ENCODE results near the gene TUBA4A. TPM values are rescaled to one million over a fixed set of nuclear protein-coding genes. Genes with fewer than 3 reads are reported as not detected.

Gene TUBA4A
- total RNA-seq: 235 and 240 TPM in 2 replicates

- H3K9me3 Mint-ChIP-seq: no peaks in the 10 kb centered on the region
- H3K27me3 Mint-ChIP-seq: no peaks in the 10 kb centered on the region
- H3K36me3 Mint-ChIP-seq (ENCODE audit: low read depth): peaks cover 39% of the 10 kb centered on the region
- intact Hi-C loops (cut with micrococcal nuclease): loop anchor here (1.0 to 5.0 kb wide), 12 partner anchors 9 to 687 kb away; partner anchors contain the start of genes ANKZF1, ATG9A, CHPF and CNOT9
- H3K27ac Mint-ChIP-seq: peak within 1 kb of the TSS; percentile 91
- H3K4me1 Mint-ChIP-seq: peaks cover 47% of the 10 kb centered on the region
- peak within 1 kb of the TSS; percentile 80 for H3K4me3 Mint-ChIP-seq
- peak; percentile 97 for DNase-seq
These were observed at the start of gene TUBA4A for GRCh38 chr2:219253753-219254589. Gene TUBA4A (minus strand): TSS chr2:219253918. CDS start chr2:219253858, 60 bp downstream.

GRCh38 chr2:219302412-219302968 lies 48.8 kb upstream of the TUBA4A start:
- Mint-ChIP-seq H3K27ac (no peak overlapping the region), H3K9me3 (no peaks in the 10 kb centered on the region), H3K4me3 (no peak overlapping the region), H3K27me3 (peaks cover 48% of the 10 kb centered on the region), H3K4me1 (peaks cover 5% of the 10 kb centered on the region), H3K36me3 (ENCODE audit: low read depth) (no peaks in the 10 kb centered on the region)
- intact Hi-C loops (cut with micrococcal nuclease): no loop called here
- no peak for DNase-seq

GRCh38 chr2:219300022-219300421 lies 46.3 kb upstream of the TUBA4A start:
- no peak overlapping the region for H3K27ac Mint-ChIP-seq
- no peak overlapping the region for H3K4me3 Mint-ChIP-seq
- no peaks in the 10 kb centered on the region for H3K9me3 Mint-ChIP-seq
- intact Hi-C loops (cut with micrococcal nuclease): no loop called here
- no peak for DNase-seq
- peaks cover 33% of the 10 kb centered on the region for H3K27me3 Mint-ChIP-seq
- H3K36me3 Mint-ChIP-seq (ENCODE audit: low read depth): no peaks in the 10 kb centered on the region
- H3K4me1 Mint-ChIP-seq: peaks cover 10% of the 10 kb centered on the region

- Mint-ChIP-seq H3K9me3 (no peaks in the 10 kb centered on the region), H3K27me3 (peaks cover 29% of the 10 kb centered on the region), H3K4me1 (peaks cover 13% of the 10 kb centered on the region), H3K36me3 (ENCODE audit: low read depth) (no peaks in the 10 kb centered on the region), H3K4me3 (peak overlapping the region; percentile 47), H3K27ac (no peak overlapping the region)
- DNase-seq: no peak
- intact Hi-C loops (cut with micrococcal nuclease): no loop called here
These were observed 45.6 kb upstream of the TUBA4A start for GRCh38 chr2:219299372-219299760.

GRCh38 chr2:219298759-219299371 lies 45.1 kb upstream of the TUBA4A start:
- H3K4me3 Mint-ChIP-seq: peak overlapping the region; percentile 47

GRCh38 chr2:219297766-219298456 lies 44.2 kb upstream of the TUBA4A start:
- H3K4me1 Mint-ChIP-seq: peaks cover 17% of the 10 kb centered on the region
- intact Hi-C loops (cut with micrococcal nuclease): loop anchor here (1.0 to 2.0 kb wide), 3 partner anchors 19 to 239 kb away; partner anchors contain the start of genes DNAJB2 and NHEJ1
- H3K27ac Mint-ChIP-seq: no peak overlapping the region
- peaks cover 21% of the 10 kb centered on the region for H3K27me3 Mint-ChIP-seq
- no peak for DNase-seq
- no peaks in the 10 kb centered on the region for H3K9me3 Mint-ChIP-seq
- no peak overlapping the region for H3K4me3 Mint-ChIP-seq
- H3K36me3 Mint-ChIP-seq (ENCODE audit: low read depth): no peaks in the 10 kb centered on the region

More at GRCh38 chr2:219298759-219299371, 45.1 kb upstream of the TUBA4A start:
- intact Hi-C loops (cut with micrococcal nuclease): loop anchor here (1.0 kb wide), 2 partner anchors 20 to 139 kb away; partner anchors contain the start of genes DNAJB2 and NHEJ1
- Mint-ChIP-seq H3K27me3 (peaks cover 27% of the 10 kb centered on the region), H3K9me3 (no peaks in the 10 kb centered on the region), H3K4me1 (peaks cover 17% of the 10 kb centered on the region), H3K27ac (no peak overlapping the region), H3K36me3 (ENCODE audit: low read depth) (no peaks in the 10 kb centered on the region)
- peak; percentile 97 for DNase-seq

- intact Hi-C loops (cut with micrococcal nuclease): loop anchor here (2.0 kb wide), 1 partner anchor 238 kb away; no protein-coding TSS in a partner anchor
- Mint-ChIP-seq H3K36me3 (ENCODE audit: low read depth) (no peaks in the 10 kb centered on the region), H3K4me1 (peaks cover 17% of the 10 kb centered on the region), H3K4me3 (no peak overlapping the region), H3K27ac (no peak overlapping the region), H3K9me3 (no peaks in the 10 kb centered on the region), H3K27me3 (peaks cover 17% of the 10 kb centered on the region)
- DNase-seq: no peak
These were observed 43.1 kb upstream of the TUBA4A start for GRCh38 chr2:219296631-219297391.

GRCh38 chr2:219296142-219296541 lies 42.4 kb upstream of the TUBA4A start:
- intact Hi-C loops (cut with micrococcal nuclease): loop anchor here (2.0 kb wide), 1 partner anchor 237 kb away; no protein-coding TSS in a partner anchor
- no peak for DNase-seq
- peaks cover 17% of the 10 kb centered on the region for H3K4me1 Mint-ChIP-seq
- no peaks in the 10 kb centered on the region for H3K36me3 Mint-ChIP-seq (ENCODE audit: low read depth)
- H3K9me3 Mint-ChIP-seq: no peaks in the 10 kb centered on the region
- peaks cover 11% of the 10 kb centered on the region for H3K27me3 Mint-ChIP-seq
- no peak overlapping the region for H3K27ac Mint-ChIP-seq
- no peak overlapping the region for H3K4me3 Mint-ChIP-seq

GRCh38 chr2:219294356-219295351 lies 40.9 kb upstream of the TUBA4A start:
- intact Hi-C loops (cut with micrococcal nuclease): loop anchor here (1.0 to 2.0 kb wide), 6 partner anchors 15 to 118 kb away; partner anchors contain the start of genes ABCB6, CNPPD1, DNAJB2 and DNPEP
- peak overlapping the region; percentile 97 for H3K27ac Mint-ChIP-seq

GRCh38 chr2:219293736-219294231 lies 40.1 kb upstream of the TUBA4A start:
- no peak for DNase-seq
- Mint-ChIP-seq H3K36me3 (ENCODE audit: low read depth) (no peaks in the 10 kb centered on the region), H3K9me3 (no peaks in the 10 kb centered on the region), H3K27ac (peak overlapping the region; percentile 97), H3K27me3 (peaks cover 1% of the 10 kb centered on the region), H3K4me1 (peaks cover 13% of the 10 kb centered on the region), H3K4me3 (peak overlapping the region; percentile 84)
- intact Hi-C loops (cut with micrococcal nuclease): loop anchor here (1.0 to 2.0 kb wide), 5 partner anchors 14 to 117 kb away; partner anchors contain the start of genes ABCB6, CNPPD1, DNAJB2 and DNPEP

More at GRCh38 chr2:219294356-219295351, 40.9 kb upstream of the TUBA4A start:
- peaks cover 17% of the 10 kb centered on the region for H3K4me1 Mint-ChIP-seq
- H3K4me3 Mint-ChIP-seq: peak overlapping the region; percentile 84
- H3K36me3 Mint-ChIP-seq (ENCODE audit: low read depth): no peaks in the 10 kb centered on the region
- peaks cover 6% of the 10 kb centered on the region for H3K27me3 Mint-ChIP-seq
- DNase-seq: peak; percentile 97
- no peaks in the 10 kb centered on the region for H3K9me3 Mint-ChIP-seq

GRCh38 chr2:219292616-219293015 lies 38.9 kb upstream of the TUBA4A start:
- H3K27ac Mint-ChIP-seq: no peak overlapping the region
- no peaks in the 10 kb centered on the region for H3K9me3 Mint-ChIP-seq
- intact Hi-C loops (cut with micrococcal nuclease): no loop called here
- H3K27me3 Mint-ChIP-seq: no peaks in the 10 kb centered on the region
- H3K4me3 Mint-ChIP-seq: no peak overlapping the region
- DNase-seq: no peak
- H3K36me3 Mint-ChIP-seq (ENCODE audit: low read depth): no peaks in the 10 kb centered on the region
- peaks cover 12% of the 10 kb centered on the region for H3K4me1 Mint-ChIP-seq
